B cell (primary cell): ENCODE measurements around the gene RRP15. TPM values are rescaled to one million over a fixed set of nuclear protein-coding genes. Genes with fewer than 3 reads are reported as not detected.

Experiments used
- ATAC-seq: fragments of 200-7000 bp; cut with Tn5 transposase; one replicate; pipeline ENCODE4 v1.10.0; 2021; ENCODE audit warnings: low read depth, mild to moderate bottlenecking, moderate number of reproducible peaks, moderate library complexity
- CTCF ChIA-PET: fragments of 350-600 bp; sonication (Branson Sonifier 250); formaldehyde crosslinking; loops from one replicate; lab custom pipeline; 2021; ENCODE audit warnings: antibody characterized with exemption, inconsistent platforms; lab: Charles Lee
- POLR2A ChIA-PET: fragments of 350-600 bp; sonication (Branson Sonifier 250); formaldehyde crosslinking; loops from one replicate; lab custom pipeline; 2021; ENCODE audit warnings: antibody characterized with exemption; lab: Charles Lee
- DNase-seq: peaks from one replicate; pipeline ENCODE4 v3.0.0; 2013
- H2AFZ ChIP-seq: 2 replicates; pipeline ENCODE4 v1.6.1; 2012; ENCODE audit warnings: mild to moderate bottlenecking, low read depth, low read length; ENCODE audit not compliant: insufficient read depth, poor library complexity, severe bottlenecking
- H3K27ac ChIP-seq, 2 donors: 1 replicate in 1 of 2; 2 replicates in 1 of 2; pipeline ENCODE4 v1.5.1; 2012 to 2013; ENCODE audit warnings: low read length in 2 of 2, mild to moderate bottlenecking in 2 of 2, moderate library complexity in 1 of 2
- H3K27me3 ChIP-seq, 4 experiments: fragments of 200-600 bp in 1 of 4; sonication (generic) in 1 of 4; replicated peaks in 1 of 4; 1 replicate in 2 of 4; 2 replicates in 2 of 4; pipeline versions ENCODE4 v1.6.1 to v1.7.0; 2013 to 2016; ENCODE audit warnings: low read length in 3 of 4, mild to moderate bottlenecking in 2 of 4, mixed read lengths in 1 of 4, moderate library complexity in 1 of 4; ENCODE audit not compliant: insufficient read depth in 4 of 4, control insufficient read depth in 3 of 4; ENCODE audit errors: control extremely low read depth in 1 of 4
- H3K36me3 ChIP-seq, 2 experiments: replicated peaks in 1 of 2; 1 replicate in 1 of 2; 2 replicates in 1 of 2; pipeline versions ENCODE4 v1.6.1 to v1.7.1; 2013; ENCODE audit warnings: low read length in 1 of 2; ENCODE audit not compliant: insufficient read depth in 2 of 2, control insufficient read depth in 1 of 2; ENCODE audit errors: control extremely low read depth in 1 of 2, extremely low read depth in 1 of 2
- H3K4me1 ChIP-seq, 2 donors: fragments of 200-600 bp in 1 of 2; sonication (generic) in 1 of 2; 1 replicate in 1 of 2; 2 replicates in 1 of 2; pipeline versions ENCODE4 v1.5.1 to v1.6.1; 2013 to 2017; ENCODE audit warnings: low read length in 2 of 2; ENCODE audit not compliant: control insufficient read depth in 2 of 2, insufficient read depth in 2 of 2
- H3K4me2 ChIP-seq: replicated peaks from 2 replicates; pipeline ENCODE3; 2012; ENCODE audit warnings: mild to moderate bottlenecking, low read depth, low read length; ENCODE audit not compliant: poor library complexity, severe bottlenecking
- H3K4me3 ChIP-seq, 5 experiments: fragments of 200-600 bp in 1 of 5; sonication (generic) in 1 of 5; 1 replicate in 3 of 5; 2 replicates in 2 of 5; pipeline versions ENCODE4 v1.5.1 to v1.7.0; 2011 to 2016; ENCODE audit warnings: low read length in 4 of 5, mild to moderate bottlenecking in 4 of 5, low read depth in 2 of 5, control low read depth in 1 of 5, moderate library complexity in 1 of 5; ENCODE audit not compliant: insufficient read depth in 1 of 5; ENCODE audit errors: control extremely low read depth in 1 of 5, extremely low read depth in 1 of 5
- H3K79me2 ChIP-seq: fragments of 200-600 bp; sonication (generic); one replicate; pipeline ENCODE4 v1.6.0; 2016; ENCODE audit warnings: low read length; ENCODE audit not compliant: control insufficient read depth, insufficient read depth
- H3K9ac ChIP-seq: fragments of 200-600 bp; sonication (generic); 2 replicates; pipeline ENCODE4 v1.6.1; 2017; ENCODE audit warnings: mild to moderate bottlenecking, low read length, moderate library complexity
- H3K9me3 ChIP-seq, 3 donors: one replicate each; pipeline versions ENCODE4 v1.6.1 to v1.7.1; 2013; ENCODE audit warnings: low read length in 2 of 3; ENCODE audit not compliant: control insufficient read depth in 2 of 3, insufficient read depth in 1 of 3; ENCODE audit errors: control extremely low read depth in 1 of 3
- H4K20me1 ChIP-seq: 2 replicates; pipeline ENCODE4 v1.6.0; 2012; ENCODE audit warnings: mild to moderate bottlenecking, low read length; ENCODE audit not compliant: insufficient read depth, control insufficient read depth, poor library complexity, severe bottlenecking
- H3K27ac Mint-ChIP-seq: one replicate; pipeline ENCODE4 v1.8.0; 2021; ENCODE audit warnings: mixed read lengths
- H3K27me3 Mint-ChIP-seq: one replicate; pipeline ENCODE4 v1.8.0; 2021; ENCODE audit warnings: mixed read lengths
- H3K4me1 Mint-ChIP-seq: one replicate; pipeline ENCODE4 v1.8.0; 2021; ENCODE audit warnings: mixed read lengths
- H3K4me3 Mint-ChIP-seq: one replicate; pipeline ENCODE4 v1.8.0; 2021; ENCODE audit warnings: mixed read lengths
- H3K9me3 Mint-ChIP-seq: one replicate; pipeline ENCODE4 v1.8.0; 2022; ENCODE audit warnings: mixed read lengths; ENCODE audit not compliant: insufficient read depth
- CTCF ChIP-seq: fragments of 200-600 bp; IDR thresholded peaks from one replicate; pipeline ENCODE4 v1.8.0; 2022; ENCODE audit warnings: antibody characterized with exemption, mild to moderate bottlenecking
- EZH2 ChIP-seq: IDR thresholded peaks from 2 replicates; pipeline ENCODE4 v1.6.1; 2012; ENCODE audit warnings: borderline replicate concordance, low read depth, mild to moderate bottlenecking, moderate library complexity, low read length; ENCODE audit not compliant: insufficient read depth, poor library complexity, severe bottlenecking
- WGBS: methylation state at CpG from one replicate; pipeline ENCODE4 v1.1.5; 2013; ENCODE audit warnings: missing lambda C conversion rate; ENCODE audit not compliant: insufficient coverage; 5-methylcytosine and 5-hydroxymethylcytosine counted together
- intact Hi-C: fragments of 100-400 bp; cut with micrococcal nuclease; formaldehyde crosslinking; loops from one replicate; pipeline ENCODE4 v1.10.0; 2022
- polyA plus RNA-seq: library from polyadenylated mRNA; depleted of rRNA; stranded (reverse); fragments of >200 nt; gene quantifications from 2 replicates; pipeline ENCODE4 v1.2.3, GENCODE V29; 2012
- total RNA-seq, 2 donors: library from RNA; stranded (reverse); fragments of 120-200 nt in 1 of 2; gene quantifications; 1 replicate in 1 of 2; 2 replicates in 1 of 2; pipeline versions ENCODE4 v1.2.3 to v1.2.4, GENCODE V29; 2013 to 2022

The RRP15 gene
- total and polyA plus RNA-seq, 2 donors (not counting 1 experiment from before 2014, with no cell fraction given) = 1.3 to 20.2 TPM

GRCh38 chr1:218368686-218369085, 83.6 kb downstream of the RRP15 start:
- no peak overlapping the region for H3K27ac ChIP-seq
- WGBS = 80% methylated on average over 1 of the region's 7 CpGs
- H3K4me2 ChIP-seq = no peak overlapping the region
- H3K9ac ChIP-seq = no peak overlapping the region
- H3K27me3 Mint-ChIP-seq = no peaks in the 10 kb centered on the region
- no peaks in the 10 kb centered on the region for H3K79me2 ChIP-seq
- no peaks in the 10 kb centered on the region for H3K4me1 Mint-ChIP-seq
- H3K4me3 Mint-ChIP-seq = no peak overlapping the region
- CTCF ChIA-PET = no interaction called here
- intact Hi-C loops = no loop called here
- H3K4me3 ChIP-seq = no peak overlapping the region
- POLR2A ChIA-PET = no interaction called here
- no peaks in the 10 kb centered on the region for H4K20me1 ChIP-seq
- DNase-seq (no peak), ATAC-seq (no peak)
- H3K9me3 Mint-ChIP-seq = no peaks in the 10 kb centered on the region
- H3K4me1 ChIP-seq = no peaks in the 10 kb centered on the region
- H3K9me3 ChIP-seq = no peaks in the 10 kb centered on the region
- H3K27ac Mint-ChIP-seq = no peak overlapping the region
- H3K36me3 ChIP-seq = no peaks in the 10 kb centered on the region
- H2AFZ ChIP-seq = no peak overlapping the region
- TF ChIP-seq EZH2 (no peak), CTCF (no peak)
- H3K27me3 ChIP-seq = no peaks in the 10 kb centered on the region

DNA sequence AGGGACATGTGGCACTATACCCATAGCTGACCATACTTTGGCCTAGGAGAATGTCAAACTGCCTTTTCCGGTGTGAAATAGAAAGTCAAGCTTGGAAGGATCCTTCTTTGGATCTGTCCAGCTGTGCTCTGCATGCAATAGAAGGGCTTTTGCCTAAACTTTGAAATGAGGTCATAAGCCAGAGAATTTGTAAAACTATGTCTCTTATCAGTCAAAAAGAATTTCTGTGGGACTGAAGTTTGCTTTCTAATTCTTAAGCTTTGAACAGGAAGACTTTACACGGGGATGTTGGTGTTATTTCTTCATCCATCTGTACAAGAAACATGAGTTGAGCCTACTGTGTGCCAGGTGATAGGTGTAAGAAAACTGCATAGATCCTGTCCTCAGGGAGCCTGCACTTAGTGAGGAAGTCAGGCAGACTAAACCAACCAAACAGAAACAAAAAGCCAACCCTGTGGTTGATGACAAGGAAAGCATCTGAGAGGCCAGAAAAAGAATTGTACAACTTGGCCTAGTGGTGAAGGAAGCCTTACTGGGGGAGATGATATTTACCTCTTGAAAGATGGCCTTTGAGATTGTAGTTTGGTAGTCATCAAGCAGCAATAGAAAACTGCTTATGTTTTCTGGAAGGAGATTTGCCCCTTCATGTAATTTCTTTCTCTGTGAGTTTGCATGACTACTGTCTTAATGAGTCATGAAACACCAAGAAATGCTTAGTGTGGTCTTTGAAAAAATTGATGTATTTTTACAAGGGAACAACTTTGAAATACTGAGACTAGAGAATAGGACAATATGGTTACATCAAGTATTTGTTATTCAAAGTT, 84.8 kb downstream of the RRP15 start:
- Histone ChIP-seq H3K4me2 (no peak overlapping the region), H3K4me1 (no peaks in the 10 kb centered on the region), H3K27me3 (no peaks in the 10 kb centered on the region), H3K9ac (no peak overlapping the region), H3K4me3 (no peak overlapping the region), H3K9me3 (no peaks in the 10 kb centered on the region), H4K20me1 (no peaks in the 10 kb centered on the region), H2AFZ (no peak overlapping the region), H3K27ac (no peak overlapping the region), H3K36me3 (no peaks in the 10 kb centered on the region), H3K79me2 (no peaks in the 10 kb centered on the region)
- ChIA-PET CTCF (no interaction called here), POLR2A (no interaction called here)
- WGBS = 86% methylated on average over 1 of the region's 2 CpGs
- no peak overlapping the region for H3K4me3 Mint-ChIP-seq
- intact Hi-C loops = no loop called here
- no peak for ATAC-seq
- H3K9me3 Mint-ChIP-seq = no peaks in the 10 kb centered on the region
- no peak for TF ChIP-seq CTCF
- no peak for TF ChIP-seq EZH2
- no peaks in the 10 kb centered on the region for H3K4me1 Mint-ChIP-seq
- no peak overlapping the region for H3K27ac Mint-ChIP-seq
- no peak for DNase-seq
- H3K27me3 Mint-ChIP-seq = no peaks in the 10 kb centered on the region
